Nephron (organoid): ENCODE measurements around the gene KLB.
A peak's percentile ranks its signal among the peaks of the same experiment; 100 is the strongest.
"Not testable (repeated sequence)": the region's sequence is repeated elsewhere in the genome, so short reads cannot be mapped to it uniquely, and the experiment has no call there.

Experiments used
- H3K27ac Mint-ChIP-seq, 3 experiments: 2 replicates each; pipeline ENCODE4 v1.8.0; 2020; ENCODE audit warnings: mixed read lengths in 3 of 3, mild to moderate bottlenecking in 2 of 3, moderate library complexity in 1 of 3
- H3K27me3 Mint-ChIP-seq: 2 replicates; pipeline ENCODE4 v1.8.0; 2021; ENCODE audit warnings: low read depth, mild to moderate bottlenecking, moderate library complexity, mixed read lengths
- H3K36me3 Mint-ChIP-seq: 2 replicates; pipeline ENCODE4 v1.8.0; 2020; ENCODE audit warnings: low read depth, mixed read lengths
- H3K4me1 Mint-ChIP-seq: 2 replicates; pipeline ENCODE4 v1.8.0; 2020; ENCODE audit warnings: mixed read lengths
- H3K4me3 Mint-ChIP-seq, 3 experiments: 2 replicates each; pipeline ENCODE4 v1.8.0; 2020; ENCODE audit warnings: mild to moderate bottlenecking in 3 of 3, mixed read lengths in 3 of 3, moderate library complexity in 2 of 3
- H3K9me3 Mint-ChIP-seq: 2 replicates; pipeline ENCODE4 v1.8.0; 2020; ENCODE audit warnings: mixed read lengths
- TF ChIP-seq, protein P1 (sequence below), 3 experiments: fragments of 200-600 bp; sonication (generic); IDR thresholded peaks; one replicate each; pipeline ENCODE4 v1.5.0; 2021; ENCODE audit warnings: antibody characterized with exemption in 3 of 3; ENCODE audit not compliant: unreplicated experiment in 3 of 3

Gene KLB

DNA sequence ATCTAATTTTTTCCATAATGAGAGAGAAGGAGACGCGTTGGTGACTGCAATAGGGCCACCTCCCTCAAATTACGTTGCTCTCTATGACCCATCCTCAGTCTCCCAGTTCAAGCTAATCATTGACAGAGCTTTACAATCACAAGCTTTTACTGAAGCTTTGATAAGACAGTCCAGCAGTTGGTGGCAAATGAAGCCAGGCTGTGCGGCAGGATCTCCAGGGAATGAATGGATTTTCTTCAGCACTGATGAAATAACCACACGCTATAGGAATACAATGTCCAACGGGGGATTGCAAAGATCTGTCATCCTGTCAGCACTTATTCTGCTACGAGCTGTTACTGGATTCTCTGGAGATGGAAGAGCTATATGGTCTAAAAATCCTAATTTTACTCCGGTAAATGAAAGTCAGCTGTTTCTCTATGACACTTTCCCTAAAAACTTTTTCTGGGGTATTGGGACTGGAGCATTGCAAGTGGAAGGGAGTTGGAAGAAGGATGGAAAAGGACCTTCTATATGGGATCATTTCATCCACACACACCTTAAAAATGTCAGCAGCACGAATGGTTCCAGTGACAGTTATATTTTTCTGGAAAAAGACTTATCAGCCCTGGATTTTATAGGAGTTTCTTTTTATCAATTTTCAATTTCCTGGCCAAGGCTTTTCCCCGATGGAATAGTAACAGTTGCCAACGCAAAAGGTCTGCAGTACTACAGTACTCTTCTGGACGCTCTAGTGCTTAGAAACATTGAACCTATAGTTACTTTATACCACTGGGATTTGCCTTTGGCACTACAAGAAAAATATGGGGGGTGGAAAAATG, at the start of gene KLB:
KLB (plus strand) TSS at position 168 of the 821 bp plus-strand sequence; CDS start at position 188, 20 bp downstream.
- H3K36me3 Mint-ChIP-seq, result no peaks in the 10 kb centered on the region
- no peaks in the 10 kb centered on the region for H3K9me3 Mint-ChIP-seq
- H3K4me1 Mint-ChIP-seq, result peaks cover 10% of the 10 kb centered on the region
- no peaks in the 10 kb centered on the region for H3K27me3 Mint-ChIP-seq
- H3K27ac Mint-ChIP-seq, result no peak within 1 kb of the TSS
- no peak within 1 kb of the TSS for H3K4me3 Mint-ChIP-seq
- TF ChIP-seq, protein P1, sequence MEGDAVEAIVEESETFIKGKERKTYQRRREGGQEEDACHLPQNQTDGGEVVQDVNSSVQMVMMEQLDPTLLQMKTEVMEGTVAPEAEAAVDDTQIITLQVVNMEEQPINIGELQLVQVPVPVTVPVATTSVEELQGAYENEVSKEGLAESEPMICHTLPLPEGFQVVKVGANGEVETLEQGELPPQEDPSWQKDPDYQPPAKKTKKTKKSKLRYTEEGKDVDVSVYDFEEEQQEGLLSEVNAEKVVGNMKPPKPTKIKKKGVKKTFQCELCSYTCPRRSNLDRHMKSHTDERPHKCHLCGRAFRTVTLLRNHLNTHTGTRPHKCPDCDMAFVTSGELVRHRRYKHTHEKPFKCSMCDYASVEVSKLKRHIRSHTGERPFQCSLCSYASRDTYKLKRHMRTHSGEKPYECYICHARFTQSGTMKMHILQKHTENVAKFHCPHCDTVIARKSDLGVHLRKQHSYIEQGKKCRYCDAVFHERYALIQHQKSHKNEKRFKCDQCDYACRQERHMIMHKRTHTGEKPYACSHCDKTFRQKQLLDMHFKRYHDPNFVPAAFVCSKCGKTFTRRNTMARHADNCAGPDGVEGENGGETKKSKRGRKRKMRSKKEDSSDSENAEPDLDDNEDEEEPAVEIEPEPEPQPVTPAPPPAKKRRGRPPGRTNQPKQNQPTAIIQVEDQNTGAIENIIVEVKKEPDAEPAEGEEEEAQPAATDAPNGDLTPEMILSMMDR (IDR thresholded peaks at IDR 0.05; ENCODE audit: unreplicated experiment in 3 of 3), result no peak

DNA sequence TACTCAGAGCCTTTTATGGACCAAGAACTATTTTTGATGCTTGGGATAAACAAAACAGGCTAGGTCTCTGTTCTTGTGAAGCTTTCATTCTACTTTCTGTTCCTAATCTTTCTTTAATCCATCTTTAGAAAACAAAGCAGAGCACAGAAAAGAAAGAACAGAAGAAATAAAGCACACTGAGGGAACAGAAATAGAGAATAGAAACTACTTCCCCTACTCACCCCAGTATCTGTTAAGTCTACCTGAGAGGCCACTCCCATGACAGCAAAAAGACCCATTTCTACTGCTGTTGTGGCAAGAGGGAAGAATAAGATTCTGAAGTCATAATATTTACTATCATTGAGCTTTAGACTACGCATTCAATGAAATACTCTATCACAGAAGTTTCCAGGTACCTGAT, 49.7 kb upstream of the KLB start:
- H3K27me3 Mint-ChIP-seq, result no peaks in the 10 kb centered on the region
- no peaks in the 10 kb centered on the region for H3K9me3 Mint-ChIP-seq
- TF ChIP-seq, protein P1 (IDR thresholded peaks at IDR 0.05; ENCODE audit: unreplicated experiment in 3 of 3), result no peak
- H3K4me1 Mint-ChIP-seq, result peaks cover 13% of the 10 kb centered on the region
- H3K4me3 Mint-ChIP-seq, result no peak overlapping the region
- no peak overlapping the region for H3K27ac Mint-ChIP-seq
- H3K36me3 Mint-ChIP-seq, result peaks cover 11% of the 10 kb centered on the region

DNA sequence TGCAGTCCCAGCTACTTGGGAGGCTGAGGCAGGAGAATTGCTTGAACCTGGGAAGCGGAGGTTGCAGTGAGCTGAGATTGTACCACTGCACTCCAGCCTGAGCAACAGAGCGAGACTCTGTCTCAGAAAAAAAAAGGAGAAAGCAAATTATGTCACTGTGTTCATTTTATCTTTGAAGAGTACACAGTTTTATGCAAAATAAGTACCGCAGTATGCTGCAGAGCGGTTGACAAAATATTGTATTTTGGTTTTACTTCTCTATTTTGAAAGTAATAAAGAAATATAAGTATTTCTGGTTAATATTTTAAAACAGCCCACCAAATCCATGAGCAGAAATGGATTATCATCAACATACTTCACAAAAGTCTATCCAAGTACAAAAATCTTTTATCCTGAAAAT, 46.1 kb upstream of the KLB start:
- H3K4me3 Mint-ChIP-seq, H3K9me3 Mint-ChIP-seq, H3K27me3 Mint-ChIP-seq, H3K36me3 Mint-ChIP-seq, H3K27ac Mint-ChIP-seq: not testable (repeated sequence)
- H3K4me1 Mint-ChIP-seq, result peaks cover 25% of the 10 kb centered on the region

DNA sequence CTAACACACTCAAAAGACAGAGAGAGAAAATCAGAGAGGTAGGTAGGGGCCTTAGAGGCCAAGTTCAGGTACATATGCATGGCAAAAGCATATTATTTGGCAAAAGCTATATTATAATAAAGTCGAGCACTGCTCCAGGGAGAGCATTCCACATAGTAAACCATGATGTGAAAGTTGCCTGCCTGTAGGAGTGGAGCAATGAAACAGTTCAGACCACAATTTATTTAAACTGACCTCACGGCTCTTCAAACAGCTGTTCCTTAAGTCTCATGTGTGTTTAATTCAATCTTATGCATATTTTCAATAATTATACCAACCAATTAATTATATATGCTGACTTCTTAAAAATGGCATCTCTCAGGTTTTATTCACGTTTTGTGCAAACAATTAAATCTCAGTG, 43.9 kb upstream of the KLB start:
- Mint-ChIP-seq H3K4me1 (peaks cover 29% of the 10 kb centered on the region), H3K27ac (no peak overlapping the region), H3K9me3 (no peaks in the 10 kb centered on the region), H3K36me3 (peaks cover 3% of the 10 kb centered on the region), H3K4me3 (peak overlapping the region; percentile 6 to 23 (median 22)), H3K27me3 (no peaks in the 10 kb centered on the region)
- TF ChIP-seq, protein P1 (IDR thresholded peaks at IDR 0.05; ENCODE audit: unreplicated experiment in 3 of 3), result no peak

DNA sequence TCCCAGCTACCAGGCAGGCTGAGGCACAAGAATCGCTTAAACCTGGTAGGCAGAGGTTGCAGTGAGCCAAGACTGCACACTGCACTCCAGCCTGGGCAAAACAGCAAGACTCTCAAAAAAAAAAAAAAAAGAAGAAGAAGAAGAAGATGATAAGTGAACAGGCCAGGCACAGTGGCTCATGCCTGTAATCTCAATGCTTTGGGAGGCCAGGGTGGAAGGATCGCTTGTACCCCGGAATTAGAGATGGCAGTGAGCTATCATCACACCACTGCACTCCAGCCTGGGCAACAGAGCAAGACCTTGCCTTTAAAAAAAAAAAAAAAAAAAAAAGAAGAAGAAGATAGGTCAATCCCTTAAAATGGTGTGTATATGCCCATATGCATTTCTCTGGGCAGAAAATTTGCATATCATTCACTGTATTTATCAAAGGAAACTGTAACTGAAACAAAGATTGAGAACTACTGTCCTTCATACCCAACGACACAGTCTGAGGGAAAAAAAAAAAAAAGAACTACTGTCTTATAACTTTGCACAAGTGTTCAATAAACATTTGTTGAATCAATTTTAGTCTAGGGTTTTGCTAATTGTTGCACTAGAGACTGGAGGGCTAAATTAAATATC, 42.8 kb upstream of the KLB start:
- Mint-ChIP-seq H3K36me3 (peaks cover 3% of the 10 kb centered on the region), H3K4me3 (peak overlapping the region; percentile 62 to 80 (median 78)), H3K4me1 (peaks cover 29% of the 10 kb centered on the region), H3K27ac (peak overlapping the region in 2 of 3 experiments; percentile 6 to 29), H3K9me3 (peaks cover 2% of the 10 kb centered on the region), H3K27me3 (no peaks in the 10 kb centered on the region)
- TF ChIP-seq, protein P1 (IDR thresholded peaks at IDR 0.05; ENCODE audit: unreplicated experiment in 3 of 3), result no peak

DNA sequence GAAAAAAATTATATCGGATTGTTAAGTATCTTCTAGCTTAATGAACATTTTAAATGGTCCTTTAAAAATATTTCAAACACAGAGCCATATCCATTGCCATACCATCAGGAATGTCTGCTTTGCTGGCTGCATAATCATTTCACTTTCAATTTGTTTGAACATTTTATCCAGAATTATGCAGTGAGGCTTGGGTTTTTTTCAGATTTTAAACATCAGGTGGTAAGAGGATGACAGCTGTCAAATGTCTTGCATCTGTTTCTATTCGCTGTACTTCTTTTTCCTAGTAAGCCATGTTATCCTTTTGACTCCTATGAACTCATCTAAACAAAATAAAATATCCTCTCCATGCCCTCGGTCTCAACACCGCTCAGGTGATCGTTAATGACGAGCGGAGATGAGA, 41.4 kb upstream of the KLB start:
- H3K9me3 Mint-ChIP-seq, result peaks cover 5% of the 10 kb centered on the region

More for the DNA sequence above, 41.4 kb upstream of the KLB start:
- Mint-ChIP-seq H3K27ac (peak overlapping the region; percentile 94 to 97 (median 96)), H3K27me3 (no peaks in the 10 kb centered on the region), H3K4me3 (peak overlapping the region; percentile 97 to 99 (median 98)), H3K4me1 (peaks cover 29% of the 10 kb centered on the region), H3K36me3 (peaks cover 3% of the 10 kb centered on the region)
- TF ChIP-seq, protein P1 (IDR thresholded peaks at IDR 0.05; ENCODE audit: unreplicated experiment in 3 of 3), result no peak
